Activated CD4-positive, alpha-beta T cell treated with anti-CD3 and anti-CD28 coated beads, Interleukin-10, Interleukin-2, amounts not matched to agents 100 ng/mL and 50 ng/mL, durations not matched to agents 16 hours and 8 hours (primary cell): ENCODE results near the gene ASB17.
A peak's percentile ranks its signal among the peaks of the same experiment; 100 is the strongest.
"Not testable (repeated sequence)": the region's sequence is repeated elsewhere in the genome, so short reads cannot be mapped to it uniquely, and the experiment has no call there.

ENCODE experiments used
- DNase-seq: peaks from one replicate; pipeline ENCODE4 v3.0.0-alpha.2; 2020

ASB17 gene

GRCh38 chr1:75932304-75932703, at the start of gene ASB17:
ASB17 (minus strand) TSS chr1:75932404; CDS start chr1:75932291, 113 bp downstream.
- DNase-seq = no peak

GRCh38 chr1:75980972-75981897, 49.0 kb upstream of the ASB17 start:
- DNase-seq = no peak

- DNase-seq = no peak
Measured at GRCh38 chr1:75970631-75971030, 38.4 kb upstream of the ASB17 start.

GRCh38 chr1:75969550-75969949, 37.3 kb upstream of the ASB17 start:
- DNase-seq = no peak

- DNase-seq = no peak
Measured at GRCh38 chr1:75967719-75968118, 35.5 kb upstream of the ASB17 start.

GRCh38 chr1:75964760-75965408, 32.7 kb upstream of the ASB17 start:
- DNase-seq = no peak

GRCh38 chr1:75964110-75964759, 32.0 kb upstream of the ASB17 start:
- DNase-seq = not testable (repeated sequence)

- DNase-seq = peak; percentile 7
Measured at GRCh38 chr1:75954586-75954985, 22.4 kb upstream of the ASB17 start.

GRCh38 chr1:75953461-75953860, 21.3 kb upstream of the ASB17 start:
- no peak for DNase-seq

GRCh38 chr1:75952016-75952415, 19.8 kb upstream of the ASB17 start:
- no peak for DNase-seq

GRCh38 chr1:75950176-75950575, 18.0 kb upstream of the ASB17 start:
- no peak for DNase-seq

GRCh38 chr1:75943037-75943436, 10.8 kb upstream of the ASB17 start:
- not testable (repeated sequence) for DNase-seq

- no peak for DNase-seq
Measured at GRCh38 chr1:75937034-75937433, 4.8 kb upstream of the ASB17 start.

- no peak for DNase-seq
Measured at GRCh38 chr1:75922698-75923097, 9.5 kb downstream of the ASB17 start.

GRCh38 chr1:75916834-75917233, 15.4 kb downstream of the ASB17 start:
- DNase-seq = no peak

GRCh38 chr1:75908717-75909152, 23.5 kb downstream of the ASB17 start:
- peak; percentile 8 for DNase-seq

GRCh38 chr1:75901371-75901770, 30.8 kb downstream of the ASB17 start:
- DNase-seq = no peak

- DNase-seq = no peak
Measured at GRCh38 chr1:75884437-75884836, 47.8 kb downstream of the ASB17 start.

GRCh38 chr1:75879985-75880384, 52.2 kb downstream of the ASB17 start:
- no peak for DNase-seq

GRCh38 chr1:75870951-75871350, 61.3 kb downstream of the ASB17 start:
- DNase-seq = no peak
